Hematopoietic multipotent progenitor cell treated with erythropoietin and hydrocortisone succinate and interleukin-3 and kit ligand, for 17 days (in vitro differentiated cells): ENCODE measurements around the gene STIM1.
"Not testable (repeated sequence)": the region's sequence is repeated elsewhere in the genome, so short reads cannot be mapped to it uniquely, and the experiment has no call there.

Experiments
- DNase-seq: peaks from one replicate; pipeline ENCODE4 v3.0.0-alpha.2; 2015; ENCODE audit warnings: low spot score

STIM1 gene

GRCh38 chr11:4027746-4028145 lies 172.3 kb downstream of the STIM1 start:
- DNase-seq, result no peak

GRCh38 chr11:4030197-4030596 lies 174.7 kb downstream of the STIM1 start:
- no peak for DNase-seq

DNA sequence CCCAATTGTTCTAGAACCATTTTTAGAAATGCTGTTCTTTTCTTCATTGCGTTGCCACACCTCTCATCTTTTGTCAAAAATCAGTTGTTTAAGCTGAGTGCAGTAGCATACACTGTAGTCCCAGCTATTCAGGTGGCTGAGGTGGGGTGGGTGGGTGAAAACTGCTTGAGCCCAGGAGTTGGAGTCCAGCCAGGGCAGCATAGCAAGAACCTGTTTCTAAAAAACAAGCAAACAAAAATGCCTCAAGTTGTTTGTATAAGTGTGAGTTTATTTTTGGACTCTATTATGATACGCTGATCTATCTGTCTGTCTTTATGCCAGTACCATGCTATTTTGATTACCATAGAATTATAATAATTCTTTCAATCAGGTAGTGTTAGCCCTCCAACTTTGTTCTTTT lies 176.6 kb downstream of the STIM1 start:
- no peak for DNase-seq

DNA sequence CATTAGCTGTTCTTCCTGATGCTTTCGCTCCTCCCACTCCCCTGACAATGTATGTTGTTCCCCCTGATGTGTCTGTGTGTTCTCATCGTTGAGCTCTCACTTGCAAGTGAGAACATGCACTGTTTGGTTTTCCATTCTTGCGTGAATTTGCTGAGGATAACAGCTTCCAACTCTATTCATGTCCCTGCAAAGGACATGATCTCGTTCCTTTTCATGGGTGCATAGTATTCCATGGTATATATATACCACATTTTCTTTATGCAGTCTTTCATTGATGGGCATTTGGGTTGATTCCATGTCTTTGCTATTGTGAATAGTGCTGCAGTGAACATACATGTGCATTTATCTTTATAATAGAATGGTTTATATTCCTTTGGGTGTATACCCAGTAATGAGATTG lies 180.5 kb downstream of the STIM1 start:
- no peak for DNase-seq

DNA sequence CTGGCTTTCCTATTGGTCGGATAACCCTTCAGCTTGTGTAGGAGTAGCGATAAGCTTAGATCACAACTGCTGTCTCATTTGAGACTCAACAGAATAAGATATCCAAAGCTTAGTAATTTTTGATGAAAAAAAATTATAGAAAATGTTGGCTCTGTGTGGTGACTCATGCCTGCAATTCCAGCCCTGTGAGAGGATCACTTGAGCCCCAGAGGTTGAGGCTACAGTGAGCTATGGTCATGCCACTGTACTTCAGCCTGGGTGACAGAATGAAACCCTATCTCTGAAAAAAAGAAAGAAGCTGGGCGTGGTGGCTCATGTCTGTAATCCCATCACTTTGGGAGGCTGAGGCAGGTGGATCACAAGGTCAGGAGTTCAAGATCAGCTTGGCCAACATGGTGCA lies 183.5 kb downstream of the STIM1 start:
- DNase-seq, result no peak

DNA sequence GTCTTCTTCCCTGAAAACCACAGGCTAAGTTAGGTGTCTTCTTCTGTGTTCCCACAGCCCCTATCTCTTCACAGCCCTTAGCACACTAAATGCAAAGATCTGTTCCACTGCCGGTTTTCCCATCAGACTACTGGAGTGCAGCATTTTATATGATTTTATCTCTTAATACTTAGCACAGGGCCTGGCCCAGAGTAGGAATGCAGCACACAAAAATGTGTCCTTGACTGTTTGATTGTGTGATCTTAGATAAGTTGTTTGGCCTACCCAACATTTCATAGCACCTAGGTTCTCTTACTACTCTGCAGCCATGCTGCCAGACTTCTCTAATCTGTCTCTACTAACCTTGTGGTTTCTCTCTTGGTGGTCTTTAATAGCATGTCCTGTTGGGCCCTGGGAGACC lies 185.0 kb downstream of the STIM1 start:
- no peak for DNase-seq

- no peak for DNase-seq
These were observed 186.4 kb downstream of the STIM1 start for GRCh38 chr11:4041731-4042391.

DNA sequence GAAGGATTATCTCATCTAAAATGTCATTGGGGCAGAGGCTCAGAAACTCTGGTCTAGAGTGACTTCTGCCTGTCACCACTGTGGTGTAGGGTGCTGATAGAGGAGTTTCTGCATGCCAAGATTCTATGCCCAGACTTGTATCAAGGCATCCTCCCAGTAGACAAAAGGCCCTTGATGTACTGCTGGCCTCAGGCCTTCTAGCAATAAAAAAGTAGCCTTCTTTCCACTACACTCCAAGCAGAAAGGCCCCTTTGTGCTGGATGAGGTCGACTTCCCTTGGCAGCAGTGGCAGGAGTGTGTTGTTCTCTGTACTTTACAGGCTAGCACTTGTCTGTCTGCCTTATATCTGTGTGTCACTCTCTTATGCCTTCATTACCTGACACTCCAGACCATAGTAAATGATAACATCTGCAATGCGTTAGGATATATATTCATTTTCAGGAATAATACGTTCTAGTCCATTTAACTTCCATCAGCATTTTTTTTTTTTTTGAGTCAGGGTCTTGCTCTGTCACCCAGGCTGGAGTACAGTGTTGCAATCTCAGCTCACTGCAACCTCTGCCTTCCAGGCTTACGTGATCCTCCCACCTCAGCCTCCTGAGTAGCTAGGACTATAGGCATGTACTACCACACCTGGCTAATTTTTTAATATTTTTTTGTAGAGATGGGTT lies 189.6 kb downstream of the STIM1 start:
- no peak for DNase-seq

- no peak for DNase-seq
These were observed 192.9 kb downstream of the STIM1 start for GRCh38 chr11:4048340-4048739.

DNA sequence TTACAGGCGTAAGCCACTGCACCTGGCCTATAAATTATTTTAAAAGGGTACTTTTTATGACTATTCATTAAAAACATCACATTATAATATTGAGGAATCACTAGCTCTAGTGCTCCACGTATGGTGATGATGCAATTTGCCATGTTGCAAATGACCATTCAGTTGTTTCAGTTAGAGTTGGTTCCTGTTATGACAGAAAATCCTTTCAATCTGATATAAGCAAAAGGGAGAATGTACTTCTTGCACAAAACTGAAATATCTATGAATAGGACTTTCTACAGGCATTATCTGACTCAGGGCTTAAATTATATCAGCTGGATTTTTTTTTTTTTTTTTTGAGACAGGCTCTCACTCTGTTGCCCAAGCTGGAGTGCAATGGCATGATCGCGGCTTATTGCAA lies 193.5 kb downstream of the STIM1 start:
- DNase-seq, result no peak

- no peak for DNase-seq
These were observed 194.7 kb downstream of the STIM1 start for GRCh38 chr11:4050138-4050537.

GRCh38 chr11:4053200-4053599 lies 197.7 kb downstream of the STIM1 start:
- not testable (repeated sequence) for DNase-seq

DNA sequence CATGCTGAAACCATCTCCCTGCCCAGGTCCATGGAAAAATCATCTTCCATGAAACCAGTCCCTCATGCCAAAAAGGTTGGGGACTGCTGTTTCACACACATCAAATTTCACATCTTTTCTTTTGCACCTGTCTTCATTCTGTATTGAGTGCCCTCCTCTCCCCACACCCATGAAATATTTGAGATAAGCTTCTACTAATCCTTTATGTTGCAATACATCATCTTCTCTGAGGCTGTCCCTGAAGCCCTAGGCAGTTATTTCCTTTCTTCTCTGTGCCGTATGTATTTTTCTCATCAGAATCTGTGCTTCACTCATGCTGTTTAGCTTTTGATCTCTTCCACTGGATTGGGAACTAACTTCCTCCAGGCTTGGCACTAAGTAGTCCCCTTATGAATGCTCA lies 199.2 kb downstream of the STIM1 start:
- DNase-seq, result no peak

- no peak for DNase-seq
These were observed 204.0 kb downstream of the STIM1 start for GRCh38 chr11:4059424-4059823.

GRCh38 chr11:4060182-4060923 lies 204.9 kb downstream of the STIM1 start:
- DNase-seq, result no peak

- no peak for DNase-seq
These were observed 206.2 kb downstream of the STIM1 start for GRCh38 chr11:4061700-4062099.

DNA sequence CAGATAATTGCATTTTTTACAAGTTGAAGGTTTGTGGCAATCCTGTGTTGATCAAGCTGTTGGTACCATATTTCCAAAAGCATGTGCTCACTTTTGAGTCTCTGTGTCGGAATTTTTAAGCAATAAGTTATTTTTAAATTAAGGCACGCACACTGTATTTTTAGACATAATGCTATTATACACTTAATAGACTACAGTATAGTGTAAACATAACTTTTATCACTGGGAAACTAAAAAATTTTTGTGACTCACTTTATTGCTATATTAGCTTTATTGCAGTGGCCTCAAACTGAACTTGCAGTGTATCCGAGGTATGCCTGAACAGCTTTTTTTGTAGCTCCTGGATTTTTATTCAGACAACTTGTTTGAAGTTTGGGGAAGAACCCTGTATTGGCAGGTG lies 207.9 kb downstream of the STIM1 start:
- no peak for DNase-seq

DNA sequence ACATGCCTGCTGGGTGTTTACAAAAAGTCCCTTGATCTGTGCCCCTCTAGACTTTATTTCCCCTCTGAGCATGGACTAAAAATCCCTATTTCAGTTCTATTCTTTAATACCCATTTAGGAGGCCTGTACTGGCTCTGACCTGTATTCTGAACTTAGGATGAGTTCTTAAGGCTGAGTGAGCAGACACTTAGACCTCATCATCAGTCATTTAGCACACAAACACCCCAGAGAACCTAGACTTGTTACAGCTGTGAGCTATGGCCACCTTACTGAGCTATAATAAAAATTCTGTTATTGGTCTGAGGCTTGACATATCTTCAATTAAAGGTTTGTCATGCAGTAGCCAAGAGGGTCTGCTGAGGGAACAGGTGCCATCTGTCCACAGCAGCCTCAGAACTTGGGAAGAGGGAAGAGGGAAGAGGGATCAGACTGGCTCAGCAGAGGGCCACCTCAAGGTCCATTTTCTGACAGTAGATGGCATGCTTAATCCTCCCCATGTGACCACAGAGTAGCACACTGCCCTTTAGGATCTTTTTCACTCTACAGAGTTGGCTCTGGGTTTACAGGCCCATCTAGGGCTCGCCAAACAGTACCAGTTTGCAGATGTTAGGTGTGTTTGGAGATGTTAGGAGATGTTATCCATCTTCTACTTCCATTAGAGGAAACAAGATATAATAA lies 209.0 kb downstream of the STIM1 start:
- no peak for DNase-seq

GRCh38 chr11:4065086-4065485 lies 209.6 kb downstream of the STIM1 start:
- DNase-seq, result no peak

- DNase-seq, result no peak
These were observed 210.3 kb downstream of the STIM1 start for GRCh38 chr11:4065601-4066377.

- no peak for DNase-seq
These were observed 211.4 kb downstream of the STIM1 start for GRCh38 chr11:4066910-4067309.

DNA sequence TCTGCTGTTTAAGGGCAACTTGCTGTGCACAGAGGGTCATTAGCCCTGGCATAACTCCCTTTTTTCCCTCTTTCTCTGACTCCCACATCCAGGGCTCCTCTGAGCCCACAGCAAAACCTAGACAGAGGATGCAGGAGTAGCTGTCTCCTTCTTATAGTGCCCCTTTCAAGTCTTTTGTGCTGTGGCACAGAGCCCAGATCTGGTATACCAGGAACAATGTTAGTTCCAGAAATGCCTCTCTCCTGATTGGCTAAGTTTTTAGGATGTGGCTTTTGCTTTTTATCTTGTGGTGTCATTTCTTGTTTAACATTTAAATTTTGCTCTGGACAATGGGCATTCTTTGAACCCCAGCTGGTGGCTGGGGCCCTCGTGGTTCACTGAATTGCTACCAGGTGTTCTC lies 213.5 kb downstream of the STIM1 start:
- no peak for DNase-seq
